Measurements from ENCODE around the gene GIPC3.

GIPC3 gene, protein sequence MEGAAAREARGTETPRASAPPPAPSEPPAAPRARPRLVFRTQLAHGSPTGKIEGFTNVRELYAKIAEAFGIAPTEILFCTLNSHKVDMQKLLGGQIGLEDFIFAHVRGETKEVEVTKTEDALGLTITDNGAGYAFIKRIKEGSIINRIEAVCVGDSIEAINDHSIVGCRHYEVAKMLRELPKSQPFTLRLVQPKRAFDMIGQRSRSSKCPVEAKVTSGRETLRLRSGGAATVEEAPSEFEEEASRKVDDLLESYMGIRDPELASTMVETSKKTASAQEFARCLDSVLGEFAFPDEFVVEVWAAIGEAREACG

DNA sequence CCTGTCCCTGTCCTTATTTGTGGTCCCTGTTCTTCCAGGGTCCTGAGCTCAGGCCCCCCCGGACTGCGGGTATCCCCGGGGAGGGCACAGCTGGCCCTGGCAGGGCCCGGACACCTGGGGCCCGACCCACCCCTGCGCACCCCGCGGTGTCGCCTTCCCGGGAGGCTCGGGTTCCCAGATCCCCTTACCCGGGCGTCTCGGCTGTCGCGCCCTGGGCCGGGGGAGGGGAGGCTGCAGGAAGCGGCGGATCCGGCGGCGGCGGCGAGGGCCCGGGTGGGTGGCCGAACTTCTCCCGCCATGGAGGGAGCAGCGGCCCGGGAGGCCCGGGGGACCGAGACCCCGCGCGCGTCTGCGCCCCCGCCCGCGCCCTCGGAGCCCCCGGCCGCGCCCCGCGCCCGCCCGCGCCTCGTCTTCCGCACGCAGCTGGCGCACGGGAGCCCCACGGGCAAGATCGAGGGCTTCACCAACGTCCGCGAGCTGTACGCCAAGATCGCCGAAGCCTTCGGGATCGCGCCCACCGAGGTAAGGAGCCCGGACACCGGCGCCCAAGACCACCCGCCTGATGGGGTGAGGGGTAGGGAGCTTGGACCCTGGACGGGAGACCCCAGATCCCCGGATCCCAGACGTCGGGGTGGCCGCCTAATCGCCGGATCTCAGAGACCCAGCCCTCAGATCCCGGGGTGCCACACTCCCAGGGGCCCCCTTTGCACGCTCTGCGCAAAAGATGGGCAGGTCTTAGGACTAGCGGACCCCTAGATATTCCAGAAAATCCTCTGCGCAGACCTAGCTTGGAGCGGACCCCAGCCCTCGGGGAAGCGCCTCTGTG is at the start of gene GIPC3:
TSS of gene GIPC3 (plus strand) at position 178 of the 826 bp plus-strand sequence. CDS start at position 298, 120 bp downstream.
- Histone ChIP-seq H3K4me1 (ENCODE audit: insufficient read depth, low read length) (peaks cover 12% of the 10 kb centered on the region), H3K4me3 (ENCODE audit: low read depth in 1 of 2, low read length in 2 of 2) (no peak within 1 kb of the TSS), H3K27me3 (ENCODE audit: control insufficient read depth in 1 of 2, insufficient read depth in 2 of 2, low read length in 2 of 2) (peaks cover 0 to 17% of the 10 kb centered on the region in 2 donors), H3K36me3 (ENCODE audit: insufficient read depth, low read length) (no peaks in the 10 kb centered on the region), H3K9ac (ENCODE audit: low read length) (no peak within 1 kb of the TSS), H3K27ac (ENCODE audit: low read depth, low read length) (no peak within 1 kb of the TSS), H3K9me3 (ENCODE audit: low read length) (no peaks in the 10 kb centered on the region)

- H3K4me3 ChIP-seq (ENCODE audit: low read depth in 1 of 2, low read length in 2 of 2) = no peak overlapping the region
- H3K4me1 ChIP-seq (ENCODE audit: insufficient read depth, low read length) = no peaks in the 10 kb centered on the region
- H3K36me3 ChIP-seq (ENCODE audit: insufficient read depth, low read length) = peaks cover 33% of the 10 kb centered on the region
- H3K9ac ChIP-seq (ENCODE audit: low read length) = no peak overlapping the region
- no peak overlapping the region for H3K27ac ChIP-seq (ENCODE audit: low read depth, low read length)
- no peaks in the 10 kb centered on the region for H3K9me3 ChIP-seq (ENCODE audit: low read length)
- H3K27me3 ChIP-seq (ENCODE audit: control insufficient read depth in 1 of 2, insufficient read depth in 2 of 2, low read length in 2 of 2) = no peaks in the 10 kb centered on the region
These were observed 49.7 kb upstream of the GIPC3 start for GRCh38 chr19:3535563-3535965.

GRCh38 chr19:3535981-3536380 is 49.3 kb upstream of the GIPC3 start:
- Histone ChIP-seq H3K36me3 (ENCODE audit: insufficient read depth, low read length) (peaks cover 29% of the 10 kb centered on the region), H3K4me3 (ENCODE audit: low read depth in 1 of 2, low read length in 2 of 2) (no peak overlapping the region), H3K27ac (ENCODE audit: low read depth, low read length) (no peak overlapping the region), H3K9ac (ENCODE audit: low read length) (no peak overlapping the region), H3K9me3 (ENCODE audit: low read length) (no peaks in the 10 kb centered on the region), H3K27me3 (ENCODE audit: control insufficient read depth in 1 of 2, insufficient read depth in 2 of 2, low read length in 2 of 2) (no peaks in the 10 kb centered on the region), H3K4me1 (ENCODE audit: insufficient read depth, low read length) (no peaks in the 10 kb centered on the region)

DNA sequence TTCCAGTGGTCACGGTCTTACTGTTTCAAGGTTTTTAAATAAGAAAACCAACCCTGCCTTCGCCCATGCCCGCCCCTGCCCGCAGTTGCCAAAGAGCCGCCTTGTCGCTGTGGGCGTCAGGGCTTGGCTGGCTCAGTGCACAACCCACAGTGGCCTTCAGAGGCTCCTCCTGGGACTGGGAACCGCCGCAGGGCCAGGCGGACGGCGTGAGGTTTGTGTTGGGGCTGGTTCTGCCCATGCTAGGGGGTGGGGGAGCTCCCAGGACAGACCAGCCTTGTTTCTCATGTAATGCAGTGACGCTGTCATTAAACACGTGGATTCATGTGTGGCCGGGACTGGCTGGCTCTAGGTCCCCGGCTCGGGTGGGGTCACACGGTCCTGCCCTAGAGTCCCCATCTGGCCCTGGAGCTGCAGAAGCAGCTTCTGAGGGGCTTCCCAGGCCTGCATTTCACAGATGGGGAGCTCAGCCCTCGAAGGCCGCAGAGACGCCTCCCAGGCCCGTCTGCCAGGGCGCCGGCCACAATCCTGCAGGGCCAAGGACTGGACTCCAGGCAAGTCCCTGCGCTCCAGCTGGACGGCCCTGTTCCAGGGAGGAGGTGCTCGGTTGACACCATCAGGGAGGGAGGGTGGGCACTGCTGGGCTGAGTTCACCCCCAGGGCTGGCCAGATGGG is 48.7 kb upstream of the GIPC3 start:
- H3K4me3 ChIP-seq (ENCODE audit: low read depth in 1 of 2, low read length in 2 of 2) = no peak overlapping the region
- peaks cover 23% of the 10 kb centered on the region for H3K36me3 ChIP-seq (ENCODE audit: insufficient read depth, low read length)
- H3K27me3 ChIP-seq (ENCODE audit: control insufficient read depth in 1 of 2, insufficient read depth in 2 of 2, low read length in 2 of 2) = no peaks in the 10 kb centered on the region
- H3K9me3 ChIP-seq (ENCODE audit: low read length) = no peaks in the 10 kb centered on the region
- no peak overlapping the region for H3K27ac ChIP-seq (ENCODE audit: low read depth, low read length)
- no peaks in the 10 kb centered on the region for H3K4me1 ChIP-seq (ENCODE audit: insufficient read depth, low read length)
- no peak overlapping the region for H3K9ac ChIP-seq (ENCODE audit: low read length)

DNA sequence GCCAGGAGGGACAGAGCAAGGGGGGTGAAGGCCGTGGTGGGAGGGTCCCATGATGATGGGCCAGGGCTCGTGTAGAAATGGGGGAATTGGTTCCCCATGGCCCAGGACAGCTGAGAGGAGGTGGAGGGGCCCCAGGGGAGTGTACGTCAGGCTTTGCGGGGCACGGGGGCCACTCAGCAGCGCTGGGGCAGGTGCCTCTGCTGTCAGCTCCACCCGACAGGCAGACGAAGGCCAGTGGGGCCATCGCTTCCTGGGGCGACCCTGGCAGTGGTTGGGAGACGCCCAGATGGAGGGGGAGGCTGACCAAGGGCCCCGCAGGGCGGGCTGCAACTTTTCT is 48.2 kb upstream of the GIPC3 start:
- Histone ChIP-seq H3K36me3 (ENCODE audit: insufficient read depth, low read length) (peaks cover 23% of the 10 kb centered on the region), H3K9ac (ENCODE audit: low read length) (no peak overlapping the region)

DNA sequence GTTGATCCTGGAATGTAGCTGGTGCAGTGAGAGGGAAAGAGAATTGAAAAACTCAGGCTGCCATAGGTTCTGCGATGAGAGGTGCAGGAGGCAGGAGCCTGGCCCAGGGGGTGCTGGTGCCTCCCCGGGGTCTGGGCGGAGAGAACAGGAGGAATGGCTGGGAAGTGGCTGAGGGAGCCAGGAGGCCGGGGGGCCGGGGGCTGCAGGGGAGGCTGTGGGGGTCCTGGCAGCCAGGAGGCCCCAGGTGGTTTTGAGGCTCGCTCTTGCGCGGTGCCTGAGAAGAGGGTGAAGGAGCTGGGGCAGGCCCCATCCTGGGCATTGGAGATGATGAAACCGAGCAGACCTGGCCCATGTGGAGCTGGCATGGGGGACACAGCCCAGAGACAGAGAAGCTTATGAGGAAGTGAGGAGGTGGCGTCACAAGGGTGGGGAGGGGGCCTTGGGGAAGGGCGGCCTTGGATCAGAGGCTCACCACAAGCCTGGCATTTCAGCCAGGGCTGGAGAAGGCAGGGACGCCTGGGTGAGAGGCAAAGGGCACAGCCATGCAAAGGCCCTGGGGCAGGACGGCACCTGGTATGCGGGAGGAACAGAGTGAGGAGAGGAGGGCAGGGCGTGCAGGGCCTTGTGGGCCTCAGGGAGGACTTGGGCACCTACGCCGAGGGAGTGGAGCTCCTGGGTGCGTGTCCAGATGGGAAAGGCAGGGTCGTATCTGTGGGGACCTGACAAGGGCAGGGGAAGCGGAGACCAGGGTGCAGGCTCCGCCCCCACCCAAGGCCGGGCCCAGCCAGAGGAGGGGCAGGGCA is 47.6 kb upstream of the GIPC3 start:
- H3K27ac ChIP-seq (ENCODE audit: low read depth, low read length) = no peak overlapping the region

More for the DNA sequence above, 48.2 kb upstream of the GIPC3 start:
- no peak overlapping the region for H3K4me3 ChIP-seq (ENCODE audit: low read depth in 1 of 2, low read length in 2 of 2)
- no peak overlapping the region for H3K27ac ChIP-seq (ENCODE audit: low read depth, low read length)
- H3K4me1 ChIP-seq (ENCODE audit: insufficient read depth, low read length) = no peaks in the 10 kb centered on the region
- H3K27me3 ChIP-seq (ENCODE audit: control insufficient read depth in 1 of 2, insufficient read depth in 2 of 2, low read length in 2 of 2) = no peaks in the 10 kb centered on the region
- no peaks in the 10 kb centered on the region for H3K9me3 ChIP-seq (ENCODE audit: low read length)

GRCh38 chr19:3538258-3538929 is 46.9 kb upstream of the GIPC3 start:
- Histone ChIP-seq H3K27me3 (ENCODE audit: control insufficient read depth in 1 of 2, insufficient read depth in 2 of 2, low read length in 2 of 2) (no peaks in the 10 kb centered on the region), H3K36me3 (ENCODE audit: insufficient read depth, low read length) (peaks cover 18% of the 10 kb centered on the region), H3K9ac (ENCODE audit: low read length) (no peak overlapping the region), H3K4me3 (ENCODE audit: low read depth in 1 of 2, low read length in 2 of 2) (no peak overlapping the region), H3K9me3 (ENCODE audit: low read length) (no peaks in the 10 kb centered on the region), H3K4me1 (ENCODE audit: insufficient read depth, low read length) (no peaks in the 10 kb centered on the region), H3K27ac (ENCODE audit: low read depth, low read length) (no peak overlapping the region)

More for the DNA sequence above, 47.6 kb upstream of the GIPC3 start:
- Histone ChIP-seq H3K27me3 (ENCODE audit: control insufficient read depth in 1 of 2, insufficient read depth in 2 of 2, low read length in 2 of 2) (no peaks in the 10 kb centered on the region), H3K4me1 (ENCODE audit: insufficient read depth, low read length) (no peaks in the 10 kb centered on the region), H3K9me3 (ENCODE audit: low read length) (no peaks in the 10 kb centered on the region), H3K36me3 (ENCODE audit: insufficient read depth, low read length) (peaks cover 23% of the 10 kb centered on the region), H3K9ac (ENCODE audit: low read length) (no peak overlapping the region), H3K4me3 (ENCODE audit: low read depth in 1 of 2, low read length in 2 of 2) (no peak overlapping the region)

DNA sequence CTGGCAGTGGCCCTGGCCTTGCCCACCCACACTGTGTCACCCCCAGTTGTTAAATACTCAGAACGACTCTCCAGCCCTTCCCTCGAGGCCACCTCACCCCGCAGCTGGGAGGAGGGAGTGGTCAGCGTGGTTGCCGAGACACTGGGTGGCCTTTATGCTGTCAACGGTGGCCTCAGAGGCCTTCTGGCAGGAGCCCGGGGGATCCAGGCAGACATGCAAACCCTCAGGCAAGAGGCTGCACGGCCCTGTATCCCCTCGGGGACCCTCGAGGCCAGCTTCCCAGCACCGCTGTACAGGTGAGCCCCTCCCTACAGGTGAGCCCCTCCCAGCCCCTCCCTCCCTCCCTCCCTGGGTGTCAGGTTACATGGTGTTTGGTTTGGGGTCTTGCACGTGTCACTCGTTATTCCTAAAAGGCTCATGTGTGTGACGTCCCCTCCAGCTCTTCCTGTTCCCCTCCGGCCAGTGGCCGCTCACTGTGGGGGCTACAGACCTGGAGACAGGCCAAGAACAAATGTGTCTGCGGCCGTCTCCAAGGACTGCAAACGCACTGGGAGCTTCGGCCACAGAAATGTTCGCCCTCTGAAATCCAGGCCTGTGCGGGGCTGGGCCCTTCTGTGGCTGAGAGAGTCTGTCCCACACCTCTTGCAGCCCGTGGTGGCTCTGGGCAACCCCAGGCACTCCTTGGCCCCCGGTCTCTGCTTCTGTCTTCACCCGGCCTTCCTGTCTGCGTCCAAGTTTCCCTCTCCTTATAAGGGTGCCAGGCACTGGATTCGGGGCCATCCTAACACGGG is 46.1 kb upstream of the GIPC3 start, which contains the start of gene TEKTIP1:
TSS of gene TEKTIP1 (plus strand) at position 210 of the 791 bp plus-strand sequence. CDS start at position 214, 4 bp downstream.
- H3K27me3 ChIP-seq (ENCODE audit: control insufficient read depth in 1 of 2, insufficient read depth in 2 of 2, low read length in 2 of 2) = no peaks in the 10 kb centered on the region
- H3K36me3 ChIP-seq (ENCODE audit: insufficient read depth, low read length) = peaks cover 14% of the 10 kb centered on the region
- no peak within 1 kb of the TSS for H3K27ac ChIP-seq (ENCODE audit: low read depth, low read length)
- no peak within 1 kb of the TSS for H3K9ac ChIP-seq (ENCODE audit: low read length)
- H3K9me3 ChIP-seq (ENCODE audit: low read length) = no peaks in the 10 kb centered on the region
- H3K4me1 ChIP-seq (ENCODE audit: insufficient read depth, low read length) = no peaks in the 10 kb centered on the region
- no peak within 1 kb of the TSS for H3K4me3 ChIP-seq (ENCODE audit: low read depth in 1 of 2, low read length in 2 of 2)

- peaks cover 14% of the 10 kb centered on the region for H3K36me3 ChIP-seq (ENCODE audit: insufficient read depth, low read length)
- H3K9me3 ChIP-seq (ENCODE audit: low read length) = no peaks in the 10 kb centered on the region
- no peaks in the 10 kb centered on the region for H3K4me1 ChIP-seq (ENCODE audit: insufficient read depth, low read length)
- no peak overlapping the region for H3K27ac ChIP-seq (ENCODE audit: low read depth, low read length)
- no peaks in the 10 kb centered on the region for H3K27me3 ChIP-seq (ENCODE audit: control insufficient read depth in 1 of 2, insufficient read depth in 2 of 2, low read length in 2 of 2)
- no peak overlapping the region for H3K4me3 ChIP-seq (ENCODE audit: low read depth in 1 of 2, low read length in 2 of 2)
- no peak overlapping the region for H3K9ac ChIP-seq (ENCODE audit: low read length)
These were observed 45.5 kb upstream of the GIPC3 start for GRCh38 chr19:3539756-3540118.

Data from muscle layer of colon (tissue), 2 donors.